Breast epithelium (tissue), 4 donors: ENCODE results near the gene CCDC85C. TPM values are rescaled to one million over a fixed set of nuclear protein-coding genes. Genes with fewer than 3 reads are reported as not detected.
A peak's percentile ranks its signal among the peaks of the same experiment; 100 is the strongest.

Source experiments
- DNase-seq, 2 donors: peaks; one replicate each; pipeline ENCODE4 v3.0.0-alpha.2; 2019; ENCODE audit warnings: low spot score in 2 of 2
- H3K27ac ChIP-seq, 2 donors: fragments of 200-600 bp; sonication (generic) in 1 of 2; one replicate each; pipeline ENCODE4 v1.5.1; 2016 to 2019; ENCODE audit warnings: mild to moderate bottlenecking in 1 of 2
- H3K27me3 ChIP-seq, 2 donors: fragments of 200-600 bp; sonication (generic) in 1 of 2; one replicate each; pipeline versions ENCODE4 v1.5.1 to v1.6.0; 2017 to 2019; ENCODE audit warnings: control low read depth in 1 of 2, mild to moderate bottlenecking in 1 of 2
- H3K36me3 ChIP-seq: fragments of 200-600 bp; one replicate; pipeline ENCODE4 v1.5.1; 2019
- H3K4me1 ChIP-seq, 2 donors: fragments of 200-600 bp; sonication (generic); one replicate each; pipeline ENCODE4 v1.5.1; 2016 to 2019; ENCODE audit warnings: control low read depth in 1 of 2
- H3K4me3 ChIP-seq, 3 donors: fragments of 200-600 bp; sonication (generic); 1 replicate in 2 of 3; 2 replicates in 1 of 3; pipeline ENCODE4 v1.5.1; 2016 to 2019; ENCODE audit warnings: mild to moderate bottlenecking in 3 of 3, moderate library complexity in 2 of 3
- H3K9me3 ChIP-seq, 2 donors: fragments of 200-600 bp; sonication (generic) in 1 of 2; one replicate each; pipeline ENCODE4 v1.5.1; 2016 to 2019; ENCODE audit warnings: control low read depth in 1 of 2
- POLR2A ChIP-seq: fragments of 450-650 bp; IDR thresholded peaks from one replicate; pipeline ENCODE4 v1.6.1; 2016; ENCODE audit warnings: antibody characterized with exemption, mild to moderate bottlenecking, moderate library complexity
- POLR2AphosphoS5 ChIP-seq, 3 donors: sonication (generic); formaldehyde crosslinking; IDR thresholded peaks; one replicate each; pipeline ENCODE4 v1.6.1; 2017; ENCODE audit warnings: antibody characterized with exemption in 3 of 3
- intact Hi-C: fragments of 100-400 bp; cut with DNase I; formaldehyde crosslinking; loops from one replicate; pipeline ENCODE4 v1.15.1; 2023; ENCODE audit warnings: low total_unique reads
- total RNA-seq, 3 donors: library from RNA; depleted of rRNA; stranded (reverse); fragments of >200 nt; gene quantifications; one replicate each; pipeline ENCODE4 v1.1.0, GENCODE V29; 2016
- TF ChIP-seq, protein P1 (sequence below), 3 donors: fragments of 450-650 bp; IDR thresholded peaks; one replicate each; pipeline ENCODE4 v1.5.1; 2016 to 2017; ENCODE audit warnings: antibody characterized with exemption in 3 of 3, mild to moderate bottlenecking in 3 of 3, moderate library complexity in 3 of 3

Gene CCDC85C
- total RNA-seq, 3 donors from 2014 or later: 1.3 to 8.3 (median 4.3) TPM

DNA sequence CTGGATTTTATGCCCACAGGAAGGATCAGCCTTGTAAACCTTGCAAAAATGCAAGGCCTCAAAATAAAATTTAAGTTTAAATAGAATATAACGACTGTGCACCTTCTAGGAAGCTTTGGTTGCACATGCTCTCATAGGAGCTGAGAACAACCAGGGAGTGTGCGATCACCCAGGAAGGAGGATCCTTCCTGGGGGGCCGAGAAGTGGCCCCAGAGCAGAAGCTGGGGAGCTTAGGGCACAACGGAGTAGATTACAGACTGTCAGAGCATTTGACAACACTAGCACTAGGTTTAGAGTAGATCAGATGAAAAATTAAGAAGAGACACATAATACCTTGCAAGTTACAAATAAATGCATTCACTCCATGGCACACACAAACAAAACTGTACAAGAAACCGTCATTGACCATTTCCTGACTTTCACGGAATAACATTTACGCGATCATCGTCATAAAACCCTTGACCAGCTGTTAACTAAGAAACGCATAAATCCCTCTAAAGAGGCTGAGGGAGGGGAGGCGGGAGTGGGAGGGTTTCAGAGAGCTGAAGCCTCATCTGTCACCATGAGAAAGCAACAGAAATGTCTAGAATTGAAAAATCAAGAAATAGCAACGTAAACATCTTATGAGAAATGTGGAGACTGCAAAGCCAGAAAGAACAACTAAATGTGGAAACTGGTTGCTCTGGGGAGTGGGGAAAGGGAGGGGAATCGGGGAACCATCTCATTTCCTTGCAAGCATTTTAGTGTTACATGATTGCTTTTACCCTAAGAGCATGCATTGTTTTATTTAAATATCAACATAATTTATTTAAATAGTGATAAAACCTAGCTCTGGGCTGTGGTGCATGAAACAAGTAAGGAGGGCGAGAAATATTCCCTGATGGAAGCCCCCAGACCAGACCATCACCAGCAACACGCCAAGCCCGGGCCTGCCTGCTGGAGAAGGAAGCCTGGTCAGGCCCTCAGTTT, 13.1 kb upstream of the CCDC85C start:
- H3K36me3 ChIP-seq: no peaks in the 10 kb centered on the region
- no peak overlapping the region for H3K4me3 ChIP-seq
- no peak for DNase-seq
- no peak overlapping the region for H3K27ac ChIP-seq
- TF ChIP-seq POLR2A (no peak), POLR2AphosphoS5 (IDR thresholded peaks at IDR 0.05) (no peak)
- TF ChIP-seq, protein P1, sequence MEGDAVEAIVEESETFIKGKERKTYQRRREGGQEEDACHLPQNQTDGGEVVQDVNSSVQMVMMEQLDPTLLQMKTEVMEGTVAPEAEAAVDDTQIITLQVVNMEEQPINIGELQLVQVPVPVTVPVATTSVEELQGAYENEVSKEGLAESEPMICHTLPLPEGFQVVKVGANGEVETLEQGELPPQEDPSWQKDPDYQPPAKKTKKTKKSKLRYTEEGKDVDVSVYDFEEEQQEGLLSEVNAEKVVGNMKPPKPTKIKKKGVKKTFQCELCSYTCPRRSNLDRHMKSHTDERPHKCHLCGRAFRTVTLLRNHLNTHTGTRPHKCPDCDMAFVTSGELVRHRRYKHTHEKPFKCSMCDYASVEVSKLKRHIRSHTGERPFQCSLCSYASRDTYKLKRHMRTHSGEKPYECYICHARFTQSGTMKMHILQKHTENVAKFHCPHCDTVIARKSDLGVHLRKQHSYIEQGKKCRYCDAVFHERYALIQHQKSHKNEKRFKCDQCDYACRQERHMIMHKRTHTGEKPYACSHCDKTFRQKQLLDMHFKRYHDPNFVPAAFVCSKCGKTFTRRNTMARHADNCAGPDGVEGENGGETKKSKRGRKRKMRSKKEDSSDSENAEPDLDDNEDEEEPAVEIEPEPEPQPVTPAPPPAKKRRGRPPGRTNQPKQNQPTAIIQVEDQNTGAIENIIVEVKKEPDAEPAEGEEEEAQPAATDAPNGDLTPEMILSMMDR (IDR thresholded peaks at IDR 0.05): no peak
- intact Hi-C loops: no loop called here
- H3K9me3 ChIP-seq: no peaks in the 10 kb centered on the region
- H3K4me1 ChIP-seq: no peaks in the 10 kb centered on the region
- H3K27me3 ChIP-seq: no peaks in the 10 kb centered on the region

DNA sequence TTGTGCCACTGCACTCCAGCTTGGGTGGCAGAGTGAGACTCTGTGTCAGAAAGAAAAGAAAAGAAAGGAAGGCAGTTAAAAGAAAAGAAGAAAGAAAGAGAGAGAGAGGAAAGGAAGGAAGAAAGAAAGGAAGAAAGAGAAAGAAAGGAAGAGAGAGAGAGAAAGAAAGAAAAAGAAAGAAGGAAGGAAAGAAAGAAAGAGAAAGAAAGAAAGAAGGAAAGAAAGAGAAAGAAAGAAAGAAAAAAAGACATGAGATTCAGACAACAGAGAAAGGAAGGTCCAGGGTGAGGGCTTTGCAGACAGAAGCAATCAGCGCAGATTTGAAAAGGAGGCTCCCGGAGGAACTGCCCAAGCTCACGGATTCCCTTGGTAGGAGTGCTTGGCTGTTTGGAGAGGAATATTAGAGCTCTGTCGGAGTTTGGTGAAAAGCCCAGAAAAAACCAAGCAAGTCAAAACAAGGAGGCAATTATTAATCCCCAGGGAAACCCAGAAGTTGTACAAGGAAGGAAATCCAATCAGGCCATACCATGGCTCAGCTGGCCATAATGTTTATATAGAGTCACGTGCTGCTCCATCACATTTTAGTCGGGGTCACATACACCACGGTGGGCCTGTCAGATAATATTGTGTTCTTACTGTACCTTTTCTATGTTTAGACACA, 11.6 kb upstream of the CCDC85C start:
- H3K4me1 ChIP-seq: no peaks in the 10 kb centered on the region
- TF ChIP-seq POLR2A: no peak
- no peak for TF ChIP-seq POLR2AphosphoS5 (IDR thresholded peaks at IDR 0.05)
- no peak for DNase-seq
- H3K9me3 ChIP-seq: no peaks in the 10 kb centered on the region
- peak overlapping the region in 1 of 2 donors; percentile 12 for H3K27ac ChIP-seq
- no peak overlapping the region for H3K4me3 ChIP-seq
- H3K36me3 ChIP-seq: no peaks in the 10 kb centered on the region
- intact Hi-C loops: no loop called here
- no peaks in the 10 kb centered on the region for H3K27me3 ChIP-seq

DNA sequence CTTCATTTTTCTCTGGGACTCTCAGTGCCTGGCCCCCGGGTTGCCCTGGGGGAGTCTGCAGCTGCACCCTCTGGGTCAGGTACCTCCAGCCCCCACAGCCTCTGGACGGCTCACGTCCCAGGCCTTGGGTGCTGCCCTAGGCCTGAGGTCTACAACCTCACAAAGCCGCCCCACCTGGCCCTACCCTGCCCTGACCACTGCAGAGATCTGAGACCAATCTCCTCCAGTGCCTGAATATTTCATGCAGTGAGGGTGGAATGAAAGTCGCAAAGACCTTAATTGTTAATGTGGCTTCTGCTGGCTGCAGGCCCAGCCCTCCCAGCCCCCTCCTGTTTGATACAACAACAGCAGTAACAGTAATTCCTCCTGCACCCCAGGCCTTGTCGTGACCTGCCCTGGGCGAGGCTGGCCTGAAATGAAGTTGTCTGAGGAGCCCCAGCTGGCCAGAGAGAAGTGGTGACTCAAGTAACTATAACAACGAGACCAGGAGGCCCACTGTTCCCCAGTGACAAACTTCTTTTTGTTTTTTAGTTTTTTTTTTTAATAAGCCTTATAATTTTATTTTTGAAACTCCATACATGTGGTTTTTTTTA, 8.8 kb upstream of the CCDC85C start:
- intact Hi-C loops: no loop called here
- DNase-seq: no peak
- no peak overlapping the region for H3K27ac ChIP-seq
- H3K9me3 ChIP-seq: no peaks in the 10 kb centered on the region
- no peaks in the 10 kb centered on the region for H3K27me3 ChIP-seq
- no peaks in the 10 kb centered on the region for H3K36me3 ChIP-seq
- H3K4me3 ChIP-seq: no peak overlapping the region
- no peaks in the 10 kb centered on the region for H3K4me1 ChIP-seq
- TF ChIP-seq POLR2A (no peak), POLR2AphosphoS5 (IDR thresholded peaks at IDR 0.05) (no peak)
- TF ChIP-seq, protein P1 (IDR thresholded peaks at IDR 0.05): no peak

DNA sequence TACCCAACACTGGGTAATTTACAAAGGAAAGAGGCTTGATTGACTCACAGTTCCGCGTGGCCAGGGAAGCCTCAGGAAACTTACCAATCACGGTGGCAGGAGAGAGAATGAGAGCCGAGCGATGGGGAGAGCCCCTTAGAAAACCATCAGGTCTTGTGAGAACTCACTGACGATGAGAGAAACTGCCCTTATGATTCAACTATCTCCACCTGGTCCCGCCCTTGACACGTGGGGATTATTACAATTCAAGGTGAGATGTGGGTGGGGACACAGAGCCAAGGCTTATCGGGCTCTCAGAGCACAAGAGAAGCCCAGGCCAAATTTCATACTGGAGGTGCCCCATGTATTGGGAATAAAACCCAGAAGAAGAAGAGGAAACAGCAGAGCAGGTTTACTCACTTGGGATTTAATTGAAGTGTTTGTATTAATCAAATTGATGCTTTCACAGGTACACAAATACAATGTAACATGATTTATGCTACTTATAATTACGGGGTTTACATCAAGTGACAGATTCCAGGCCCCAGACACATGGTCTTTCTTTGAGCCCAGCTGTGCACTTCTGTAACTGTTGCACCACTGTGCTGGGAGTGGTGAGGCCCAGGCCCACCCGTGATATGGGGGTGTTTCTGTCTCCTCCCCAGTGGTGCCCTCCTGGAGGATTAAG, 8.2 kb upstream of the CCDC85C start:
- Histone ChIP-seq H3K9me3 (no peaks in the 10 kb centered on the region), H3K4me1 (no peaks in the 10 kb centered on the region), H3K4me3 (no peak overlapping the region), H3K27ac (no peak overlapping the region), H3K36me3 (no peaks in the 10 kb centered on the region), H3K27me3 (no peaks in the 10 kb centered on the region)
- no peak for DNase-seq
- TF ChIP-seq POLR2AphosphoS5 (IDR thresholded peaks at IDR 0.05): no peak
- TF ChIP-seq, protein P1 (IDR thresholded peaks at IDR 0.05): no peak
- no peak for TF ChIP-seq POLR2A
- intact Hi-C loops: no loop called here

DNA sequence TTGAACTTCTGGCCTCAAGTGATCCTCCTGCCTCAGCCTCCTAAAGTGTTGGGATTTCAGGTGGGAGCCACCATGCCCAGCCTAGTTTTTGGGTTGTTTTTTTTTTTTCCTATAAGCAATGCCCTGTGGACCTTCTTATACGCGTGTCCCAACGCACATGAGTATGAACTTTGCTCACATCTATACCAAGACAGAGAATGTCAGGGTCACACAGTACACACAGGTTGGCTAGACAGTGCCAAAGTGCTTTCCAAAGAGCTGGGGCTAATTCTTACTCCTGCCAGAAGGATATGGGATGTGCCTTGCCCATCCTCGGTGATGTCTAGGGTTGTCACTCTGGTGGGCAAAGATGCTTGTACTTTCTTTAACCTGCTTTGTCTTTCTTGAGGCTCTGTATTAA, 7.6 kb upstream of the CCDC85C start:
- no peaks in the 10 kb centered on the region for H3K36me3 ChIP-seq
- H3K4me1 ChIP-seq: no peaks in the 10 kb centered on the region
- intact Hi-C loops: no loop called here
- no peak for TF ChIP-seq POLR2A
- TF ChIP-seq, protein P1 (IDR thresholded peaks at IDR 0.05): no peak
- TF ChIP-seq POLR2AphosphoS5 (IDR thresholded peaks at IDR 0.05): no peak
- no peak for DNase-seq
- no peak overlapping the region for H3K27ac ChIP-seq
- no peak overlapping the region for H3K4me3 ChIP-seq
- H3K27me3 ChIP-seq: no peaks in the 10 kb centered on the region
- H3K9me3 ChIP-seq: no peaks in the 10 kb centered on the region
